OCI-LY7 (cell line): Measurements from ENCODE around the gene EIF4ENIF1. TPM values are rescaled to one million over a fixed set of nuclear protein-coding genes. Genes with fewer than 3 reads are reported as not detected.
"Not testable (repeated sequence)": the region's sequence is repeated elsewhere in the genome, so short reads cannot be mapped to it uniquely, and the experiment has no call there.

Source experiments
- BruUV-seq: library from RNA; stranded (reverse); fragments of 400-500 nt; replicated peaks from 2 replicates; lab custom pipeline; 2021; lab: Mats Ljungman, UMichigan
- CTCF ChIA-PET: fragments of 300-600 bp; sonication (Branson Sonifier 250); formaldehyde crosslinking; loops from one replicate; lab custom pipeline; 2022; ENCODE audit warnings: antibody characterized with exemption; ENCODE audit not compliant: unreplicated experiment; lab: Charles Lee
- POLR2A ChIA-PET: fragments of 300-600 bp; sonication (Branson Sonifier 250); formaldehyde crosslinking; loops from one replicate; lab custom pipeline; 2022; ENCODE audit warnings: antibody characterized with exemption; lab: Charles Lee
- DNase-seq: peaks from one replicate; pipeline ENCODE4 v3.0.0-alpha.2; 2015; ENCODE audit warnings: low spot score
- H2AFZ ChIP-seq: fragments of 200-600 bp; sonication (generic), shearing (Covaris generic); 2 replicates; pipeline ENCODE4 v1.6.1; 2014; ENCODE audit warnings: mild to moderate bottlenecking, antibody characterized with exemption, low read length, moderate library complexity
- H3K27ac ChIP-seq: fragments of 200-600 bp; sonication (generic); 2 replicates; pipeline ENCODE4 v1.5.1; 2014; ENCODE audit warnings: mixed run types, low read depth, mild to moderate bottlenecking, moderate library complexity, low read length, inconsistent platforms; ENCODE audit not compliant: poor library complexity, severe bottlenecking
- H3K36me3 ChIP-seq: fragments of 200-600 bp; sonication (generic); 2 replicates; pipeline ENCODE4 v1.6.1; 2014; ENCODE audit warnings: mild to moderate bottlenecking, antibody characterized with exemption, low read length, moderate library complexity, mixed read lengths; ENCODE audit not compliant: insufficient read depth
- H3K4me1 ChIP-seq: fragments of 200-600 bp; sonication (generic); 2 replicates; pipeline ENCODE4 v1.5.1; 2014; ENCODE audit warnings: mild to moderate bottlenecking, low read length; ENCODE audit not compliant: insufficient read depth, poor library complexity, severe bottlenecking
- H3K4me2 ChIP-seq: fragments of 200-600 bp; sonication (generic); 2 replicates; pipeline ENCODE4 v1.6.1; 2014; ENCODE audit warnings: mild to moderate bottlenecking, low read length
- H3K4me3 ChIP-seq: fragments of 200-600 bp; sonication (generic); 2 replicates; pipeline ENCODE4 v1.5.1; 2014; ENCODE audit warnings: mild to moderate bottlenecking, low read depth, low read length; ENCODE audit not compliant: poor library complexity, severe bottlenecking
- H3K79me2 ChIP-seq: fragments of 200-600 bp; sonication (generic); 2 replicates; pipeline ENCODE4 v1.6.1; 2016; ENCODE audit warnings: low read depth, mild to moderate bottlenecking, low read length, moderate library complexity, mixed read lengths; ENCODE audit not compliant: insufficient read depth
- H3K9me2 ChIP-seq: fragments of 200-600 bp; sonication (generic); 2 replicates; pipeline ENCODE4 v1.6.1; 2016; ENCODE audit warnings: mild to moderate bottlenecking, low read length, mixed read lengths; ENCODE audit not compliant: insufficient read depth
- H3K9me3 ChIP-seq: fragments of 200-600 bp; sonication (generic); 2 replicates; pipeline ENCODE4 v1.6.1; 2014; ENCODE audit warnings: mild to moderate bottlenecking, mixed run types, low read length, mixed read lengths
- H4K20me1 ChIP-seq: fragments of 200-600 bp; sonication (generic); 2 replicates; pipeline ENCODE4 v1.6.1; 2014; ENCODE audit warnings: mild to moderate bottlenecking, antibody characterized with exemption, low read length, moderate library complexity, mixed read lengths; ENCODE audit not compliant: insufficient read depth
- CTCF ChIP-seq: fragments of 200-600 bp; sonication (generic); conservative IDR thresholded peaks from 2 replicates; pipeline ENCODE4 v1.5.1; 2014; ENCODE audit warnings: mild to moderate bottlenecking, antibody characterized with exemption, low read length, moderate library complexity, mixed read lengths
- EZH2phosphoT487 ChIP-seq: fragments of 200-600 bp; sonication (generic); IDR thresholded peaks from 2 replicates; pipeline ENCODE4 v1.6.1; 2018; ENCODE audit warnings: low read depth, borderline replicate concordance, mild to moderate bottlenecking, mixed run types, antibody characterized with exemption, low read length, moderate library complexity, mixed read lengths
- intact Hi-C: fragments of 100-400 bp; cut with micrococcal nuclease; formaldehyde crosslinking; loops from one replicate; pipeline ENCODE4 v1.10.0; 2022; ENCODE audit not compliant: unreplicated experiment
- total RNA-seq, 2 experiments: library from RNA; depleted of rRNA in 1 of 2; stranded (reverse); fragments of >200 nt in 1 of 2; shearing (Covaris generic) in 1 of 2; gene quantifications; 2 replicates each; pipeline ENCODE4 v1.2.3, GENCODE V29; 2014 to 2022

The EIF4ENIF1 gene
- total RNA-seq, 2 experiments from 2014 or later: 18.1 to 40.3 TPM

- peaks cover 17% of the 10 kb centered on the region for H3K36me3 ChIP-seq
- peak within 1 kb of the TSS; percentile 89 for H3K4me3 ChIP-seq
- peaks cover 43% of the 10 kb centered on the region for H3K79me2 ChIP-seq
- no peaks in the 10 kb centered on the region for H4K20me1 ChIP-seq
- ChIA-PET POLR2A (no interaction called here), CTCF (no interaction called here)
- BruUV-seq: no TSS peak
- TF ChIP-seq CTCF (peak; percentile 64), EZH2phosphoT487 (no peak)
- intact Hi-C loops: loop anchor here (1.0 to 10.0 kb wide), 3 partner anchors 97 to 979 kb away; partner anchors contain the start of genes DRG1 and FBXO7
- peaks cover 42% of the 10 kb centered on the region for H3K4me1 ChIP-seq
- H2AFZ ChIP-seq: peak within 1 kb of the TSS; percentile 59; the same call in 1 of the 2 replicates
- peak; percentile 95 for DNase-seq
- H3K9me3 ChIP-seq: no peaks in the 10 kb centered on the region
- peak within 1 kb of the TSS; percentile 90 for H3K4me2 ChIP-seq
- H3K9me2 ChIP-seq: no peaks in the 10 kb centered on the region
- H3K27ac ChIP-seq: peak within 1 kb of the TSS; percentile 93
Observed at GRCh38 chr22:31496007-31496734, 6.5 kb upstream of the EIF4ENIF1 start, which contains the start of gene SFI1. SFI1 (plus strand) TSS chr22:31496536; CDS start chr22:31508285, 11,749 bp downstream.

GRCh38 chr22:31495343-31495742, 5.7 kb upstream of the EIF4ENIF1 start:
- TF ChIP-seq EZH2phosphoT487 (no peak), CTCF (no peak)
- no peaks in the 10 kb centered on the region for H3K9me2 ChIP-seq
- H3K9me3 ChIP-seq: no peaks in the 10 kb centered on the region
- H2AFZ ChIP-seq: peak overlapping the region; percentile 49; the same call in 1 of the 2 replicates
- peak overlapping the region; percentile 90 for H3K4me2 ChIP-seq
- POLR2A ChIA-PET: interaction anchor here (1.0 to 1.1 kb wide), 2 partner anchors 10 to 135 kb away, joined by 3 to 5 read pairs; no protein-coding TSS in a partner anchor
- H3K4me3 ChIP-seq: peak overlapping the region; percentile 89
- DNase-seq: peak; percentile 35
- CTCF ChIA-PET: no interaction called here
- BruUV-seq: no TSS peak
- H3K36me3 ChIP-seq: peaks cover 10% of the 10 kb centered on the region
- peaks cover 43% of the 10 kb centered on the region for H3K79me2 ChIP-seq
- peak overlapping the region; percentile 93 for H3K27ac ChIP-seq
- H4K20me1 ChIP-seq: no peaks in the 10 kb centered on the region
- intact Hi-C loops: loop anchor here (10.0 kb wide), 1 partner anchor 979 kb away; the partner anchor contains the start of gene FBXO7
- peaks cover 48% of the 10 kb centered on the region for H3K4me1 ChIP-seq

GRCh38 chr22:31493355-31493754, 3.7 kb upstream of the EIF4ENIF1 start:
- peak overlapping the region; percentile 93 for H3K27ac ChIP-seq

More at GRCh38 chr22:31493355-31493754, 3.7 kb upstream of the EIF4ENIF1 start:
- Histone ChIP-seq H3K4me2 (peak overlapping the region; percentile 90), H3K4me3 (peak overlapping the region; percentile 89), H3K4me1 (peaks cover 51% of the 10 kb centered on the region), H3K79me2 (peaks cover 36% of the 10 kb centered on the region), H2AFZ (peak overlapping the region; percentile 65; the same call in 1 of the 2 replicates)
- DNase-seq, BruUV-seq, H3K9me3 ChIP-seq, H3K36me3 ChIP-seq, H3K9me2 ChIP-seq, CTCF ChIA-PET, H4K20me1 ChIP-seq: not testable (repeated sequence)
- POLR2A ChIA-PET: interaction anchor here (0.7 kb wide), 1 partner anchor 149 kb away, joined by 4 read pairs; no protein-coding TSS in a partner anchor
- intact Hi-C loops: loop anchor here (5.0 to 10.0 kb wide), 4 partner anchors 146 to 981 kb away; partner anchors contain the start of genes DEPDC5, FBXO7, PATZ1 and PIK3IP1
